HS-5 (cell line): Measurements from ENCODE around the gene LY6G6F.

Source experiments
- DNase-seq: peaks from one replicate; pipeline ENCODE4 v3.0.0-alpha.2; 2012; ENCODE audit warnings: low read depth

The LY6G6F gene

GRCh38 chr6:31706599-31706998, at the start of gene LY6G6F:
Gene LY6G6F (plus strand): TSS chr6:31706866. CDS start chr6:31706907, 41 bp downstream.
- no peak for DNase-seq

DNA sequence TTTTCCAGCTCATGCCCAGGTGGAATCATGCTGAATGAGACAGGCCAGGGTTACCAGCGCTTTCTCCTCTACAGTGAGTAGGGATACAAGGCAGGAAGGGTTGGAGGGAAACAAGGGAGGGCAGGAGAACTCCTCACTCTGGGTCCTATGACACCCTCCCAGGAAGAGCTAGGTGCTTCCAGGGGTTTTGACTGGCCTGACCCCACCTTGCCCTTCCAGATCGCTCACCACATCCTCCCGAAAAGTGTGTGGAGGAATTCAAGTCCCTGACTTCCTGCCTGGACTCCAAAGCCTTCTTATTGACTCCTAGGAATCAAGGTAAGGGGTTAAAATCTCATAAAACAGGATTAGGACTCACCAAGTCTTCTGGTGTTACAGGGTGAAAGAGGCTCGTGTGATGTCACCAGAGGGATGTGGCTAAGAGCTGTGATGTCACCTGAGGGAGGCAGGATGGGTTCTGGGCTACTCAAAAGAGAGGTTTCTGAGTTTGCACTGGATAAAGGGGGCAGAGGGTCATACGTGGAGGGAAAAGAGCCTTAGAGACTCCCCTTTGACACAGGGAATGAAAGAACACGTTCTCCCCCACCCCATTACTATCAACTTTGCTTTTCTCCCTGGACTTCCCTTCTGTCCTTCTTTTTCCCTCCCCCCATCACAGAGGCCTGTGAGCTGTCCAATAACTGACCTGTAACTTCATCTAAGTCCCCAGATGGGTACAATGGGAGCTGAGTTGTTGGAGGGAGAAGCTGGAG, 49.1 kb upstream of the LY6G6F start:
- no peak for DNase-seq

GRCh38 chr6:31658158-31658688, 48.4 kb upstream of the LY6G6F start:
- no peak for DNase-seq

DNA sequence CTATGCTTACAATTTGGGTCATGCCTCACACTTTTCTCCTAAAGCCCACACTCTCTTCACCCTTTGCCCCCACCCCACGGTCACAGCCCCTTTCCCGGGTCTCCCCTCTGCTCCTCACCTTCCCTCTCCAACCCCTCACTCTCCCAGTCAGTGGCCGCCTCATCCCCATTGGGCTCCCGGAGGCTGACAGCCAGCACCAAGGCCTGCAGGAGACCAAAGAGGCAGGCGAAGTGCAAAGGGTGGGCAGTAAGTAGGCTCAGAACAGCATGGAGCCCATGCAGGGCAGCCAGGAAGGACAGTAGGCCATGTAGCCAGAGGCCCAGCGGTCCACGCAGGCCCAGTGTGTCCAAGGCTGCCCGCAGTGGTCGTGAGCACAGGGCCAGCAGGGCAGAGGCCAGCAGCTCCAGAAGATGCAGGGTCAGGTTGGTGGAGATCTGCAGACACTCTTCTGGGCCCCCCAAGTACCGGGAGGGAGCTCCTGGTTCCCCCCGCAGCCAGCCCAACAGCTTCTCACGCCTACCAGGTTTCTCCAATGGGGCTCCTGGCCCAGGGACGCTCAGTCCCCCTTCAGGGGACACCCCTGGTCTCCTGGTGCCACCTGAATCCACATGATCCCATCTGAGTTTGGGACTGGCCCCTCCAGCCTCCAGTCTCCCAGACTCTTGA, 47.5 kb upstream of the LY6G6F start:
- no peak for DNase-seq

- no peak for DNase-seq
Measured at GRCh38 chr6:31659649-31660380, 46.9 kb upstream of the LY6G6F start.

GRCh38 chr6:31660381-31661261, 46.0 kb upstream of the LY6G6F start, which contains the start of gene C6orf47:
Gene C6orf47 (minus strand): TSS chr6:31660778. CDS start chr6:31659947, 831 bp downstream.
- no peak for DNase-seq

GRCh38 chr6:31661262-31662123, 45.2 kb upstream of the LY6G6F start:
- no peak for DNase-seq

DNA sequence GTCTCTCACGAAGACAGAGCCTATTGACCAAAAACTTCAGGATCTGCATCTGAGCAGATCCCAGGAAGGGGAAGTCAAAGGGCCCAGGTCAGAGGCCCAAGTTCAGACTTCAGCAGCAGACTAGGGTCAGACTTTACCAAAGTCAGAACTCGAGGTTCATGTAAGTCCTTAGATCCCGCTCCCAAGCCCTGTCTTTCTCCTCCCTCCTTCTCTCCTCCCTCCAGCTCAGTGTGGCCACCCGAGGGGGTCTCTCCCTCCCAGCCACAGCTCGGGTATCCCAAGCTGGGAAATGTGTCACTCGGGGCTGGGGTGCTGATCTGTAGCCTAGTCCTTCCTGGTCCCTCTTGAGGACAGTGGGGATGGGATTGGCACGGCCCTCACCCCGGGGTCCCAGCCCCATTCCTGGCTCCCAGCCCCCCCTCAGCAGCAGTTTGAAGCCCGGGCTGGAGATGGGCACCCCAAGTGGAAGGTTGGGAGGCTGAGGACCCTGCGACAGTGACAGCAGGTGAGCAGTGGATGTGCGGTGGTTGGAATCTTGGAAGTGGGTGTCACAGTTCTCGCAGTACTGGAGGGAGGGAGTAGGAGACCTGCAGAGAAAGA, 44.4 kb upstream of the LY6G6F start:
- DNase-seq = no peak

DNA sequence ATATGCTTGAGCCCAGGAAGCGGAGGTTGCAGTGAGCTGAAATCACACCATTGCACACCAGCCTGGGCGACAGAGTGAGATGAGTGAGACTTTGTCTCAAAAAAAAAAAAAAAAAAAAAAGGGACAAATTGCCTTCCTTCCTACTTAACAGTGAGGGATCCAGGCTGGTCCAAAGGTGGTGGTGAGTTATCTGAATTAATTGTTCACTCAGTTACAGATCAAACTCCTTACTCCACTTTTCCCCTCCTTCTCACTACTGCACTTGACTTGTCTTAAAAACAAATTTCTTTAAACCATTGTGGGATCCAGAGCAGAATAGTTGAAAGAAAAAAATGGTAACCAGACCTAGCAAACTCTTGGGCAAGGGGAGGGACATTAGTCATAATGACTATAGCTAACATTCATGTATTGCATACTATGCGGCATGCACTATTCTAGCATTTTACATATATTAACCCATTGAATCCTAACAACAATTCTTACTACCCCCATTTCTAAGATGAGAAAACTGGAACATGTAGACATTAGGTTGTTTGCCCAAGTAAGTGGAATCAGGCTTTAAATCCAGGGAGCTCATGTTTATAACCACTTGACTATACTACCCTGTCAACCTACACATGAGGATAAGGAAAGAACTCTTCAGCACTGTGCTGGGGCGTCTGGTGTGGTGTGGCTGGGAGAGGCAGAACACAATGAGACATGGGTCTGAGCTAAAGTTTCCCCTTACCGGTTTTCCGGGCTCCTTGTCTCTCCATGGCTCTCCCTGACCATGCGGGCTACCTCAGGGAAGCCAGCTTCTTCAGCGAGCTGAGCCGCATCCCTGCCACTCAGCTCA, 43.3 kb upstream of the LY6G6F start:
- DNase-seq = peak; percentile 49

GRCh38 chr6:31663961-31664789, 42.5 kb upstream of the LY6G6F start:
- peak; percentile 60 for DNase-seq

GRCh38 chr6:31664790-31665500, 41.7 kb upstream of the LY6G6F start, which contains the start of gene GPANK1:
Gene GPANK1 (minus strand): TSS chr6:31664997. CDS start chr6:31664478, 519 bp downstream.
- DNase-seq = peak; percentile 85

GRCh38 chr6:31665501-31666336, 40.9 kb upstream of the LY6G6F start, which contains the start of gene CSNK2B:
Gene CSNK2B (plus strand): TSS chr6:31666080. CDS start chr6:31666832, 752 bp downstream.
- peak; percentile 89 for DNase-seq

GRCh38 chr6:31666337-31666965, 40.2 kb upstream of the LY6G6F start:
- DNase-seq = no peak

DNA sequence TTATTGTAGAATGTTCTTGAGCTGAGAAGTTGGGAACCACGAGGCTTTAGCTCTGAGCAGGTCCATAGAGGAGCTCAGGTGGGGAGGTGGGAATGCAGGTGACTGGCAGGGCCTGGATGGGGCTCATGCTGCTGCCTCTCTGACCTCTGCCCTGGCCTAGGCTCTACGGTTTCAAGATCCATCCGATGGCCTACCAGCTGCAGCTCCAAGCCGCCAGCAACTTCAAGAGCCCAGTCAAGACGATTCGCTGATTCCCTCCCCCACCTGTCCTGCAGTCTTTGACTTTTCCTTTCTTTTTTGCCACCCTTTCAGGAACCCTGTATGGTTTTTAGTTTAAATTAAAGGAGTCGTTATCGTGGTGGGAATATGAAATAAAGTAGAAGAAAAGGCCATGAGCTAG, 37.0 kb upstream of the LY6G6F start, which contains the start of gene LY6G5B:
Gene LY6G5B (plus strand): TSS at position 301 of the 400 bp plus-strand sequence. CDS start 975 bp downstream, outside the sequence.
- DNase-seq = no peak

- no peak for DNase-seq
Measured at GRCh38 chr6:31676322-31676903, 30.3 kb upstream of the LY6G6F start.
